Measurements from ENCODE around the gene TNIK. TPM values are rescaled to one million over a fixed set of nuclear protein-coding genes. Genes with fewer than 3 reads are reported as not detected.

The TNIK gene
- total RNA-seq, 1 donor from 2014 or later: 39.9 TPM

DNA sequence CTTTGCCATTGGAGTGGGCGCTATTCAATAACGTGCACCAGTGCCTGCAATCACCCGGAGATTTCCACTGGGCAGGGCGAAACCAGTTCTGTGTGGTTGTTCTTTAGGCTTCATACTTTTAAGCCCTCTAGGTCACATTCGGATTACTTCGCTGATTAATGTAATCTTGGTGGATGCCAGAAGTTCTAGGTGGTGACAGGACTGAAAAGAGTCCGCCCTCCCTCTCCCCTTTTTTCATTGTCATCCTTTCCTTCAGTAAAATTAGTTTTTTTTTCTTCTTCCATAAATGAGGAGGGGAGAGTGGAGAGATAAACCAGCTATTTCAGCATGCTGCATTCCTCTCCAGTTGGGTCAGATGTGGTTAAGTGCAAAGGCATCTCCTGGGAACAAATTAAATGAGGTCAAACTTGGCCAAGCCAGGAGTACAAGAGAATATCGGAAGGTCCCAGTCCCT, 431.4 kb downstream of the TNIK start:
- Mint-ChIP-seq H3K27ac (no peak overlapping the region), H3K36me3 (ENCODE audit: low read depth) (no peaks in the 10 kb centered on the region), H3K4me3 (ENCODE audit: low read depth) (no peak overlapping the region), H3K9me3 (no peaks in the 10 kb centered on the region), H3K27me3 (ENCODE audit: low read depth) (peaks cover 36% of the 10 kb centered on the region), H3K4me1 (ENCODE audit: low read depth) (peaks cover 1% of the 10 kb centered on the region)
- intact Hi-C loops (cut with micrococcal nuclease): no loop called here
- no peak for DNase-seq (ENCODE audit: low spot score)

DNA sequence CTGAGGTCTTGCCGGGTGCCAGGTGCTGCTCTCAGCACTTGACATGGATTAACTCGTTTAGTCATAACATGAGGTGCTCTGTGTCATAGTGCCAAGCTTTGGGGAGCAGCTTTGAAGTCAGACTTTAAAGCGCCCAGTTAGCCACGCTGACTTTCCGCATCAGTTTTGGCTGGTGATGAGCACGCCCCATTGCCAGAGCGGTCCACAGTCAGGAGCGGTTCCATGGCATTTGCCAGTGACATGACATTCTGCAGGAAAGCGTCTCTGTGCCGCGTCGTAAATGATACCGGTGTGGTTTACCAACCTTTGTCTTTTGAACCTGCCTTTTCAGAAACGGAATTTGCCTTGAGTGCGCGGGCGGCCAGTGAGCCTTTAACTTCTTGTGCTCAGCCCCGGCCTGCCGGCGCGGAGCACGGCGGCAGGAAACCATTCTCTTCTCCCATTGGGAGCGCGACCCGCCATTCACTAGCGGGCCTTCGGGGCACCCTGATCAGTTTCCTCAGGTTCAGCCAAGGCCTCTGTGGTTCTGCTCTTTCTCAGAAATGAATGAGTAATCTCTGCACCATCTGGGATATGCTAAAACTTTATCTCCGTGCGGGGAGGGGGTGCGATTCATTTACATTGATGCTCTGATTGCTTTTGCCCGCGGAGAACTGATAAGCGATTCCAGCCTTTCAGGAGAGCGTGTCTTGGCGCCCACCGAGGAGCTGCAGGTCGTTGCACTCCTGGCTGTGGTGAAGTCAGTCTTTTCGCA, 432.0 kb downstream of the TNIK start:
- intact Hi-C loops (cut with micrococcal nuclease): no loop called here
- Mint-ChIP-seq H3K4me3 (ENCODE audit: low read depth) (no peak overlapping the region), H3K27ac (peak overlapping the region; percentile 41), H3K27me3 (ENCODE audit: low read depth) (peaks cover 38% of the 10 kb centered on the region), H3K9me3 (no peaks in the 10 kb centered on the region), H3K4me1 (ENCODE audit: low read depth) (peaks cover 1% of the 10 kb centered on the region), H3K36me3 (ENCODE audit: low read depth) (no peaks in the 10 kb centered on the region)
- DNase-seq (ENCODE audit: low spot score): peak; percentile 38

- Mint-ChIP-seq H3K36me3 (ENCODE audit: low read depth) (no peaks in the 10 kb centered on the region), H3K27me3 (ENCODE audit: low read depth) (peaks cover 40% of the 10 kb centered on the region), H3K4me3 (ENCODE audit: low read depth) (no peak within 1 kb of the TSS), H3K9me3 (no peaks in the 10 kb centered on the region), H3K4me1 (ENCODE audit: low read depth) (peaks cover 1% of the 10 kb centered on the region), H3K27ac (no peak within 1 kb of the TSS)
- intact Hi-C loops (cut with micrococcal nuclease): no loop called here
- DNase-seq (ENCODE audit: low spot score): no peak
Measured at GRCh38 chr3:171026597-171027293, 433.5 kb downstream of the TNIK start, which contains the start of gene SLC2A2. SLC2A2 (minus strand) TSS chr3:171026720; CDS start chr3:171026670, 50 bp downstream.

DNA sequence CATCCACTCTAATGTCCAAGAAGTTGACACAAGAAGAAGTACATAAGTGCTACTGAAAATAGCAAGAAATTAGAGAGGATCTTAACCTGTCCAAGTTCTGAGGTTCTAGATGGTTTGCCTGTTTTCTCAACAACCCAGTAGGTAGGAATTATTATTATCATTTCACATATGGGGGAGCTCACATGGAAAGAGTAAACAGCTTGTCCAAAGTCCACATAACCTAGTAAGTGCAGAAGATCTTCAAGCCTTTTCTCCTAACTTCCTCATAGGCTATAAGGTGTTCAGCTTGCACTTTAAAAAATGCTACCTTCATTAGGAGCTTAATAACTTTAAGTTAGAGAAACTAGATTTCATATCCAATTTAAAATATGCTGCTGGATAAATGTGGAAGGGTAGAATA, 436.6 kb downstream of the TNIK start:
- no peak overlapping the region for H3K27ac Mint-ChIP-seq
- H3K36me3 Mint-ChIP-seq (ENCODE audit: low read depth): no peaks in the 10 kb centered on the region
- intact Hi-C loops (cut with micrococcal nuclease): no loop called here
- peaks cover 1% of the 10 kb centered on the region for H3K4me1 Mint-ChIP-seq (ENCODE audit: low read depth)
- peaks cover 50% of the 10 kb centered on the region for H3K27me3 Mint-ChIP-seq (ENCODE audit: low read depth)
- H3K9me3 Mint-ChIP-seq: no peaks in the 10 kb centered on the region
- no peak overlapping the region for H3K4me3 Mint-ChIP-seq (ENCODE audit: low read depth)
- DNase-seq (ENCODE audit: low spot score): no peak

GRCh38 chr3:171021377-171021776, 438.8 kb downstream of the TNIK start:
- no peak for DNase-seq (ENCODE audit: low spot score)
- Mint-ChIP-seq H3K27me3 (ENCODE audit: low read depth) (peaks cover 54% of the 10 kb centered on the region), H3K36me3 (ENCODE audit: low read depth) (no peaks in the 10 kb centered on the region), H3K4me3 (ENCODE audit: low read depth) (no peak overlapping the region), H3K4me1 (ENCODE audit: low read depth) (no peaks in the 10 kb centered on the region), H3K27ac (no peak overlapping the region), H3K9me3 (no peaks in the 10 kb centered on the region)
- intact Hi-C loops (cut with micrococcal nuclease): no loop called here

GRCh38 chr3:171018156-171018935, 441.9 kb downstream of the TNIK start:
- DNase-seq (ENCODE audit: low spot score): no peak
- peaks cover 1% of the 10 kb centered on the region for H3K4me1 Mint-ChIP-seq (ENCODE audit: low read depth)
- H3K27me3 Mint-ChIP-seq (ENCODE audit: low read depth): peaks cover 35% of the 10 kb centered on the region
- no peaks in the 10 kb centered on the region for H3K36me3 Mint-ChIP-seq (ENCODE audit: low read depth)
- intact Hi-C loops (cut with micrococcal nuclease): no loop called here
- no peaks in the 10 kb centered on the region for H3K9me3 Mint-ChIP-seq
- no peak overlapping the region for H3K4me3 Mint-ChIP-seq (ENCODE audit: low read depth)
- H3K27ac Mint-ChIP-seq: no peak overlapping the region

DNA sequence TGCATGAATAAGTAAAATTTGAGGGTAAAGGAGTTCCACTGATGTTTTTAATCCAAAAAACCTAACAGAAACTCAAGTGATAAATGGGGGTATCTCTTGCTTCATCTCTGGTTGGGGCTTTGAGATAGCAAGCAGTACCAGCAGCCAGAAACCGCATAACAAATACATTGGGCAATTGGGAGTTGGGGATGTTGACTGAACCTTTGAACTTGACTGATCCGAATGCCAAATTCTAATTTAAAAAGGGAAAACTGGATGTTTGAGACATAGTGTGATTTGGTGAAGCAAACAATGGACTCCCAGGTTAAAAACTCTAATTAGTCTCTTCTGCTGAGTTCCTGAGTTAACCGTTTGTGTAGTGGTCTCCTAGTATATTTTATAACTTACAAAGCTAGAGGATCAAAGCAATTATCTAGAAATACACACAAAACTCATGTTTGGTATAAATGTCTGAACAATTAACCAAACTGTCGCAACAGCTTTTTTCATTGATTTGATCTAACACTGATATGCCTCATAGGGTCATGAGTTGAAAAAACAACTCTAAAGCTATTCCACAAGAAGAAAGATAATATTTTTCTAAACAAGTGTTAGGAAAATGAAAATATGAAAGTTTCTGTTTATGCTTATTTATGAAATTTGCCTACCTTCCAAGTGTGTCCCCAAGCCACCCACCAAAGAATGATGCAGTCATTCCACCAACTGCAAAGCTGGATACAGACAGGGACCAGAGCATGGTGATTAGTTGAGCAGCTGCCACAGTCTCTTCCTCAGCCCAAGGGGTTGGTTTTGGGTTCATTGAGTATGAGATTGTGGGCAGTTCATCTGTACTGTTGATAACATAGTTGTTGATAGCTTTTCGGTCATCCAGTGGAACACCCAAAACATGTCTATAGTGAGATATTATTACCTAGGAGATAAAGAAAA, 446.1 kb downstream of the TNIK start:
- intact Hi-C loops (cut with micrococcal nuclease): no loop called here
- DNase-seq (ENCODE audit: low spot score): no peak
- Mint-ChIP-seq H3K9me3 (no peaks in the 10 kb centered on the region), H3K36me3 (ENCODE audit: low read depth) (no peaks in the 10 kb centered on the region), H3K4me1 (ENCODE audit: low read depth) (peaks cover 1% of the 10 kb centered on the region), H3K27me3 (ENCODE audit: low read depth) (peaks cover 36% of the 10 kb centered on the region), H3K27ac (no peak overlapping the region), H3K4me3 (ENCODE audit: low read depth) (no peak overlapping the region)

DNA sequence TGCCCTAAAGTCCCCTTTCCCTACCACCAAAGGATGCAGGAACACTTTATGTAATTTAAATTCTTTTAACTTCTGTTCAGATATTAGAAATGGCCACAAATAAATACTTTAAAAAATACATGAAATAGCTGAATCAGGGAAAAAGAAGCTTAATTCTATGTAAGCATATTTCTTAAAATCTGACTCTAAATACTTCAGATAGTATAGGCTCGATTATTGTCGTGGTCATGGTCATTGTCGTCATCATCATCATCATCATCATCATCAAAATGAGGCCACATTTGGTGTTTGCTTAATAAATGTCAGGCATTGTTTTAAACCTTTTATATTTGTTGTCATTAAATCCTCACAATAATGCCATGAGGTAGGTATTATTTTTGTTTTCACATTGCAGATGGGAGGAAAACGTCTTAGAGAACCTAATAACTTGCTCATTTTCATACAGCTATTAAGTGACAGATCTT, 448.3 kb downstream of the TNIK start:
- no peak for DNase-seq (ENCODE audit: low spot score)
- intact Hi-C loops (cut with micrococcal nuclease): no loop called here
- no peak overlapping the region for H3K27ac Mint-ChIP-seq
- H3K4me3 Mint-ChIP-seq (ENCODE audit: low read depth): no peak overlapping the region
- no peaks in the 10 kb centered on the region for H3K36me3 Mint-ChIP-seq (ENCODE audit: low read depth)
- no peaks in the 10 kb centered on the region for H3K9me3 Mint-ChIP-seq
- H3K4me1 Mint-ChIP-seq (ENCODE audit: low read depth): peaks cover 1% of the 10 kb centered on the region
- peaks cover 31% of the 10 kb centered on the region for H3K27me3 Mint-ChIP-seq (ENCODE audit: low read depth)
